ENCODE data around the gene CREB5.

GRCh38 chr7:28528899-28529298 lies 116.6 kb downstream of the CREB5 start:
- TF ChIP-seq, protein P1, sequence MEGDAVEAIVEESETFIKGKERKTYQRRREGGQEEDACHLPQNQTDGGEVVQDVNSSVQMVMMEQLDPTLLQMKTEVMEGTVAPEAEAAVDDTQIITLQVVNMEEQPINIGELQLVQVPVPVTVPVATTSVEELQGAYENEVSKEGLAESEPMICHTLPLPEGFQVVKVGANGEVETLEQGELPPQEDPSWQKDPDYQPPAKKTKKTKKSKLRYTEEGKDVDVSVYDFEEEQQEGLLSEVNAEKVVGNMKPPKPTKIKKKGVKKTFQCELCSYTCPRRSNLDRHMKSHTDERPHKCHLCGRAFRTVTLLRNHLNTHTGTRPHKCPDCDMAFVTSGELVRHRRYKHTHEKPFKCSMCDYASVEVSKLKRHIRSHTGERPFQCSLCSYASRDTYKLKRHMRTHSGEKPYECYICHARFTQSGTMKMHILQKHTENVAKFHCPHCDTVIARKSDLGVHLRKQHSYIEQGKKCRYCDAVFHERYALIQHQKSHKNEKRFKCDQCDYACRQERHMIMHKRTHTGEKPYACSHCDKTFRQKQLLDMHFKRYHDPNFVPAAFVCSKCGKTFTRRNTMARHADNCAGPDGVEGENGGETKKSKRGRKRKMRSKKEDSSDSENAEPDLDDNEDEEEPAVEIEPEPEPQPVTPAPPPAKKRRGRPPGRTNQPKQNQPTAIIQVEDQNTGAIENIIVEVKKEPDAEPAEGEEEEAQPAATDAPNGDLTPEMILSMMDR (IDR thresholded peaks at IDR 0.05): no peak
- TF ChIP-seq EP300 (IDR thresholded peaks at IDR 0.05): no peak

All from esophagus muscularis mucosa (tissue), 3 donors.